ENCODE measurements around the gene PLEKHH3. TPM values are rescaled to one million over a fixed set of nuclear protein-coding genes. Genes with fewer than 3 reads are reported as not detected.

The PLEKHH3 gene
- total and polyA plus RNA-seq, 2 of the 4 experiments (the other 2 are of a cell fraction) = 2.9 to 10.5 TPM

DNA sequence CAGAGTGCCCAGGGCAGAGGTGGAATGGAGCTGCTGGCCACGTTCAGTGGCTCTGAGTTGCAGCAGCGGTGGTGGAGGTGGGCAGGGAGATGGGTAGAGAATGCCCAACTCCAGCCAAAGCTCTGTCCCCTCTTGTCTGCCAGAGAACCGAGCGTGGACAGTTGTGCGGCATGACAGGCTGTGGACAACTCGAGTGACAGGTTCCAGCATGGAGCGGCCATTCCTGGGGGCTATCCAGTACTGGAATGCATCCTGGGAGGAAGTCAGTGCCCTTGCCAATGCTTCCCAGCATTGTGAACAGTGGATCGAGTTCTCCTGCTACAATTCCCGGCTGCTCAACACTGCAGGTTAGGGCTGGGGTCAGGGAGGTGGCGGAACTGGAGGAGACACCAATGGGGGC, 13.8 kb upstream of the PLEKHH3 start:
- Histone ChIP-seq H3K27ac (ENCODE audit: insufficient read depth, low read length) (no peak overlapping the region), H3K9me1 (ENCODE audit: insufficient read depth, low read length) (peaks cover 8% of the 10 kb centered on the region), H3K14ac (replicated peaks; ENCODE audit: low read depth, low read length) (no peak overlapping the region), H2BK15ac (ENCODE audit: low read depth, low read length) (no peak overlapping the region), H3K9ac (ENCODE audit: low read depth, low read length) (no peak overlapping the region), H3K4me3 (ENCODE audit: insufficient read depth, low read depth, low read length) (no peak overlapping the region), H3K36me3 (ENCODE audit: control insufficient read depth, insufficient read depth, low read length) (peaks cover 69% of the 10 kb centered on the region), H3K4ac (ENCODE audit: low read depth, low read length) (no peak overlapping the region), H3K56ac (ENCODE audit: extremely low read depth, insufficient read depth, low read length) (no peak overlapping the region), H4K20me1 (ENCODE audit: insufficient read depth, low read length) (no peaks in the 10 kb centered on the region), H2BK5ac (ENCODE audit: low read depth, low read length, poor library complexity, severe bottlenecking) (no peak overlapping the region), H3K9me3 (ENCODE audit: control insufficient read depth, insufficient read depth, low read length) (no peaks in the 10 kb centered on the region), H2AK9ac (replicated peaks; ENCODE audit: low read depth, low read length, poor library complexity) (no peak overlapping the region), H2BK20ac (ENCODE audit: low read depth, low read length) (no peak overlapping the region), H3K18ac (ENCODE audit: low read depth, low read length) (no peak overlapping the region), H2AFZ (replicated peaks; ENCODE audit: low read length, poor library complexity) (no peak overlapping the region), H3K23ac (ENCODE audit: low read depth, low read length) (no peak overlapping the region), H3K4me2 (ENCODE audit: low read depth, low read length) (no peak overlapping the region), H4K8ac (ENCODE audit: low read depth in 2 of 2, low read length in 2 of 2) (no peak overlapping the region), H2AK5ac (ENCODE audit: low read depth, low read length) (no peak overlapping the region), H3K79me1 (ENCODE audit: low read depth in 1 of 2, low read length in 2 of 2) (peaks cover 0 to 4% of the 10 kb centered on the region in 2 experiments; a peak in 1 of 4 replicates), H2BK120ac (ENCODE audit: low read depth, low read length) (no peak overlapping the region), H4K5ac (ENCODE audit: low read depth, low read length) (no peak overlapping the region), H4K91ac (ENCODE audit: insufficient read depth, low read depth, low read length) (no peak overlapping the region), H3K4me1 (ENCODE audit: control insufficient read depth, insufficient read depth, low read length) (no peaks in the 10 kb centered on the region), H3K27me3 (ENCODE audit: control insufficient read depth, insufficient read depth, low read length) (no peaks in the 10 kb centered on the region)
- ChIA-PET CTCF (no interaction called here), POLR2A (ENCODE audit: unreplicated experiment) (no interaction called here)
- dilution Hi-C loops (cut with HindIII; ENCODE audit: low sequenced_read_pairs, unreplicated experiment) = no loop called here
- no TSS peak for BruUV-seq (replicated peaks)
- intact Hi-C loops (cut with micrococcal nuclease) = no loop called here
- ATAC-seq (ENCODE audit: low read depth) = no peak
- TF ChIP-seq FOS (IDR thresholded peaks at IDR 0.05; ENCODE audit: low read depth, low read length) = no peak
- no peak for TF ChIP-seq POLR2A (IDR thresholded peaks at IDR 0.05; ENCODE audit: low read depth, low read length)
- TF ChIP-seq BHLHE40 (IDR thresholded peaks at IDR 0.05; ENCODE audit: low read depth, low read length) = no peak
- no peak for TF ChIP-seq CHD1 (IDR thresholded peaks at IDR 0.05; ENCODE audit: low read depth, low read length)
- no peak for TF ChIP-seq RCOR1 (IDR thresholded peaks at IDR 0.05; ENCODE audit: insufficient replicate concordance, low read length)
- no peak for TF ChIP-seq SMC3 (IDR thresholded peaks at IDR 0.05; ENCODE audit: low read depth, low read length)
- TF ChIP-seq RFX5 (IDR thresholded peaks at IDR 0.05; ENCODE audit: low read depth, low read length) = no peak
- TF ChIP-seq, protein P1, sequence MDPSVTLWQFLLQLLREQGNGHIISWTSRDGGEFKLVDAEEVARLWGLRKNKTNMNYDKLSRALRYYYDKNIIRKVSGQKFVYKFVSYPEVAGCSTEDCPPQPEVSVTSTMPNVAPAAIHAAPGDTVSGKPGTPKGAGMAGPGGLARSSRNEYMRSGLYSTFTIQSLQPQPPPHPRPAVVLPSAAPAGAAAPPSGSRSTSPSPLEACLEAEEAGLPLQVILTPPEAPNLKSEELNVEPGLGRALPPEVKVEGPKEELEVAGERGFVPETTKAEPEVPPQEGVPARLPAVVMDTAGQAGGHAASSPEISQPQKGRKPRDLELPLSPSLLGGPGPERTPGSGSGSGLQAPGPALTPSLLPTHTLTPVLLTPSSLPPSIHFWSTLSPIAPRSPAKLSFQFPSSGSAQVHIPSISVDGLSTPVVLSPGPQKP (IDR thresholded peaks at IDR 0.05; ENCODE audit: borderline replicate concordance, low read depth, low read length) = no peak
- TF ChIP-seq, protein P2, sequence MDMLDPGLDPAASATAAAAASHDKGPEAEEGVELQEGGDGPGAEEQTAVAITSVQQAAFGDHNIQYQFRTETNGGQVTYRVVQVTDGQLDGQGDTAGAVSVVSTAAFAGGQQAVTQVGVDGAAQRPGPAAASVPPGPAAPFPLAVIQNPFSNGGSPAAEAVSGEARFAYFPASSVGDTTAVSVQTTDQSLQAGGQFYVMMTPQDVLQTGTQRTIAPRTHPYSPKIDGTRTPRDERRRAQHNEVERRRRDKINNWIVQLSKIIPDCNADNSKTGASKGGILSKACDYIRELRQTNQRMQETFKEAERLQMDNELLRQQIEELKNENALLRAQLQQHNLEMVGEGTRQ (IDR thresholded peaks at IDR 0.05; ENCODE audit: low read depth, low read length) = no peak
- no peak for TF ChIP-seq MAZ (IDR thresholded peaks at IDR 0.05; ENCODE audit: borderline replicate concordance, low read depth, low read length)
- TF ChIP-seq MXI1 (IDR thresholded peaks at IDR 0.05; ENCODE audit: borderline replicate concordance, low read depth, low read length) = no peak
- no peak for TF ChIP-seq CEBPB (IDR thresholded peaks at IDR 0.05; ENCODE audit: low read depth, low read length)
- TF ChIP-seq NFE2L2 (IDR thresholded peaks at IDR 0.05; ENCODE audit: low read depth, low read length) = no peak
- no peak for TF ChIP-seq MAFK (IDR thresholded peaks at IDR 0.05; ENCODE audit: low read depth, low read length)
- no peak for TF ChIP-seq RAD21 (IDR thresholded peaks at IDR 0.05; ENCODE audit: low read length)
- TF ChIP-seq, protein P3, sequence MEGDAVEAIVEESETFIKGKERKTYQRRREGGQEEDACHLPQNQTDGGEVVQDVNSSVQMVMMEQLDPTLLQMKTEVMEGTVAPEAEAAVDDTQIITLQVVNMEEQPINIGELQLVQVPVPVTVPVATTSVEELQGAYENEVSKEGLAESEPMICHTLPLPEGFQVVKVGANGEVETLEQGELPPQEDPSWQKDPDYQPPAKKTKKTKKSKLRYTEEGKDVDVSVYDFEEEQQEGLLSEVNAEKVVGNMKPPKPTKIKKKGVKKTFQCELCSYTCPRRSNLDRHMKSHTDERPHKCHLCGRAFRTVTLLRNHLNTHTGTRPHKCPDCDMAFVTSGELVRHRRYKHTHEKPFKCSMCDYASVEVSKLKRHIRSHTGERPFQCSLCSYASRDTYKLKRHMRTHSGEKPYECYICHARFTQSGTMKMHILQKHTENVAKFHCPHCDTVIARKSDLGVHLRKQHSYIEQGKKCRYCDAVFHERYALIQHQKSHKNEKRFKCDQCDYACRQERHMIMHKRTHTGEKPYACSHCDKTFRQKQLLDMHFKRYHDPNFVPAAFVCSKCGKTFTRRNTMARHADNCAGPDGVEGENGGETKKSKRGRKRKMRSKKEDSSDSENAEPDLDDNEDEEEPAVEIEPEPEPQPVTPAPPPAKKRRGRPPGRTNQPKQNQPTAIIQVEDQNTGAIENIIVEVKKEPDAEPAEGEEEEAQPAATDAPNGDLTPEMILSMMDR (conservative IDR thresholded peaks at IDR 0.05; ENCODE audit: low read depth, low read length) = no peak
- in situ Hi-C loops (cut with MboI; ENCODE audit: low sequenced_read_pairs) = loop anchor here (25.0 kb wide), 1 partner anchor 622 kb away; no protein-coding TSS in a partner anchor
- no peak for DNase-seq
- WGBS, 2 experiments (ENCODE audit: extremely low coverage in 2 of 2, insufficient read length in 1 of 2) = 91% methylated on average over 5 of the region's 10 CpGs; no CpG with 5 or more reads in 1 of the 2 experiments
